Gastrocnemius medialis (tissue), 4 donors: ENCODE measurements around the gene URB2.

Experiments
- CTCF ChIP-seq, 5 experiments: fragments of 450-650 bp in 3 of 5; fragments of 200-600 bp in 2 of 5; sonication (generic) in 2 of 5; IDR thresholded peaks in 4 of 5; conservative IDR thresholded peaks in 1 of 5; 1 replicate in 4 of 5; 2 replicates in 1 of 5; pipeline ENCODE4 v1.5.1; 2016 to 2019; ENCODE audit warnings: antibody characterized with exemption in 5 of 5, mild to moderate bottlenecking in 3 of 5, moderate library complexity in 3 of 5
- POLR2A ChIP-seq, 2 donors: fragments of 450-650 bp; IDR thresholded peaks; one replicate each; pipeline ENCODE4 v1.6.1; 2017; ENCODE audit warnings: antibody characterized with exemption in 2 of 2, mild to moderate bottlenecking in 2 of 2, moderate library complexity in 2 of 2

GRCh38 chr1:229625915-229626831 is at the start of gene URB2, which contains the start of gene TAF5L:
- TF ChIP-seq CTCF (IDR thresholded peaks at IDR 0.05 in 4 of 5, conservative IDR thresholded peaks at IDR 0.05 in 1 of 5) (peak in 3 of 5 experiments; percentile 24 to 35 (median 28)), POLR2A (IDR thresholded peaks at IDR 0.05) (peak; percentile 86 to 91)
